ENCODE measurements around the gene ATP5PB.

Gene ATP5PB

DNA sequence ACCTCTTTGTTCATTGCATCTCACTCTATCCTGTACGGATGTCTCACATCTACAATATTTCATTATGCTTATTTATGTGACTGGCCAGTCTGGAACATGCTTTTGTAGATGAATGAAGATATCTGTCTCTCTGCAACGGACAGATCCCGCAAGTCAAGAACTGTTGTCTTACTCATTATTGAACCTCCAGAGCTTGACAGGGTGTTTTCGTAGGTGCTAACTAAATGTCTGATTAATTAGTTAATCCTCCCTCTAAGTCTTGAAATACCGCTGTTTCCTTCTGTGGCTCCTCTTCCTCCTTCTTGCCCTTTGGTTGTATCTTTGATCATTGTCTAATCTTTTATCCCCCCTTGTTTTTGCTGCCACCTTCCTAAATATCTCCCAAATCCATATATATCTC, 21.3 kb downstream of the ATP5PB start:
- no peaks in the 10 kb centered on the region for H3F3A ChIP-seq (ENCODE audit: insufficient read depth, low read length)
- H3K36me3 ChIP-seq (ENCODE audit: insufficient read depth, low read length), result peaks cover 27% of the 10 kb centered on the region
- H4K20me1 ChIP-seq (ENCODE audit: insufficient read depth, low read length), result no peaks in the 10 kb centered on the region
- no peaks in the 10 kb centered on the region for H3K79me2 ChIP-seq (ENCODE audit: insufficient read depth, low read length)
- peak overlapping the region; percentile 67 for H2AFZ ChIP-seq (ENCODE audit: low read length)
- H3K9me2 ChIP-seq (ENCODE audit: low read depth, low read length), result no peaks in the 10 kb centered on the region
- TF ChIP-seq, protein P1, sequence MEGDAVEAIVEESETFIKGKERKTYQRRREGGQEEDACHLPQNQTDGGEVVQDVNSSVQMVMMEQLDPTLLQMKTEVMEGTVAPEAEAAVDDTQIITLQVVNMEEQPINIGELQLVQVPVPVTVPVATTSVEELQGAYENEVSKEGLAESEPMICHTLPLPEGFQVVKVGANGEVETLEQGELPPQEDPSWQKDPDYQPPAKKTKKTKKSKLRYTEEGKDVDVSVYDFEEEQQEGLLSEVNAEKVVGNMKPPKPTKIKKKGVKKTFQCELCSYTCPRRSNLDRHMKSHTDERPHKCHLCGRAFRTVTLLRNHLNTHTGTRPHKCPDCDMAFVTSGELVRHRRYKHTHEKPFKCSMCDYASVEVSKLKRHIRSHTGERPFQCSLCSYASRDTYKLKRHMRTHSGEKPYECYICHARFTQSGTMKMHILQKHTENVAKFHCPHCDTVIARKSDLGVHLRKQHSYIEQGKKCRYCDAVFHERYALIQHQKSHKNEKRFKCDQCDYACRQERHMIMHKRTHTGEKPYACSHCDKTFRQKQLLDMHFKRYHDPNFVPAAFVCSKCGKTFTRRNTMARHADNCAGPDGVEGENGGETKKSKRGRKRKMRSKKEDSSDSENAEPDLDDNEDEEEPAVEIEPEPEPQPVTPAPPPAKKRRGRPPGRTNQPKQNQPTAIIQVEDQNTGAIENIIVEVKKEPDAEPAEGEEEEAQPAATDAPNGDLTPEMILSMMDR (IDR thresholded peaks at IDR 0.05; ENCODE audit: low read length), result no peak
- TF ChIP-seq EZH2 (IDR thresholded peaks at IDR 0.05; ENCODE audit: borderline replicate concordance, low read length), result no peak
- H3K27me3 ChIP-seq (ENCODE audit: insufficient read depth, low read length), result no peaks in the 10 kb centered on the region
- peak overlapping the region; percentile 72 for H3K27ac ChIP-seq (ENCODE audit: low read depth, low read length, poor library complexity, severe bottlenecking)
- peak overlapping the region; percentile 26; the same call in 1 of the 2 replicates for H3K9ac ChIP-seq (ENCODE audit: low read length)
- no peaks in the 10 kb centered on the region for H3K9me3 ChIP-seq (ENCODE audit: low read length)
- H3K4me3 ChIP-seq (ENCODE audit: low read depth, low read length, poor library complexity, severe bottlenecking), result peak overlapping the region; percentile 31
- H3K4me1 ChIP-seq (ENCODE audit: insufficient read depth, low read length, severe bottlenecking), result peaks cover 23% of the 10 kb centered on the region
- peak overlapping the region; percentile 59 for H3K4me2 ChIP-seq (ENCODE audit: low read length)

GRCh38 chr1:111471012-111471411, 21.7 kb downstream of the ATP5PB start:
- Histone ChIP-seq H3K4me3 (ENCODE audit: low read depth, low read length, poor library complexity, severe bottlenecking) (peak overlapping the region; percentile 31), H4K20me1 (ENCODE audit: insufficient read depth, low read length) (no peaks in the 10 kb centered on the region), H3K9ac (ENCODE audit: low read length) (peak overlapping the region; percentile 26; the same call in 1 of the 2 replicates), H3K36me3 (ENCODE audit: insufficient read depth, low read length) (peaks cover 26% of the 10 kb centered on the region), H3K27me3 (ENCODE audit: insufficient read depth, low read length) (no peaks in the 10 kb centered on the region), H3K27ac (ENCODE audit: low read depth, low read length, poor library complexity, severe bottlenecking) (peak overlapping the region; percentile 72), H3K9me2 (ENCODE audit: low read depth, low read length) (no peaks in the 10 kb centered on the region), H3K79me2 (ENCODE audit: insufficient read depth, low read length) (no peaks in the 10 kb centered on the region), H3K4me2 (ENCODE audit: low read length) (peak overlapping the region; percentile 59), H3F3A (ENCODE audit: insufficient read depth, low read length) (no peaks in the 10 kb centered on the region), H2AFZ (ENCODE audit: low read length) (peak overlapping the region; percentile 67), H3K9me3 (ENCODE audit: low read length) (no peaks in the 10 kb centered on the region), H3K4me1 (ENCODE audit: insufficient read depth, low read length, severe bottlenecking) (peaks cover 25% of the 10 kb centered on the region)
- TF ChIP-seq EZH2 (IDR thresholded peaks at IDR 0.05; ENCODE audit: borderline replicate concordance, low read length), result no peak
- TF ChIP-seq, protein P1 (IDR thresholded peaks at IDR 0.05; ENCODE audit: low read length), result no peak

- Histone ChIP-seq H3K4me2 (ENCODE audit: low read length) (peak overlapping the region; percentile 59), H3K9ac (ENCODE audit: low read length) (peak overlapping the region; percentile 2; the same call in 1 of the 2 replicates), H3K27me3 (ENCODE audit: insufficient read depth, low read length) (no peaks in the 10 kb centered on the region), H3K36me3 (ENCODE audit: insufficient read depth, low read length) (peaks cover 26% of the 10 kb centered on the region), H3F3A (ENCODE audit: insufficient read depth, low read length) (no peaks in the 10 kb centered on the region), H3K9me3 (ENCODE audit: low read length) (no peaks in the 10 kb centered on the region), H3K4me3 (ENCODE audit: low read depth, low read length, poor library complexity, severe bottlenecking) (no peak overlapping the region), H3K79me2 (ENCODE audit: insufficient read depth, low read length) (no peaks in the 10 kb centered on the region), H4K20me1 (ENCODE audit: insufficient read depth, low read length) (no peaks in the 10 kb centered on the region), H2AFZ (ENCODE audit: low read length) (no peak overlapping the region), H3K4me1 (ENCODE audit: insufficient read depth, low read length, severe bottlenecking) (peaks cover 31% of the 10 kb centered on the region), H3K27ac (ENCODE audit: low read depth, low read length, poor library complexity, severe bottlenecking) (peak overlapping the region; percentile 72), H3K9me2 (ENCODE audit: low read depth, low read length) (no peaks in the 10 kb centered on the region)
- no peak for TF ChIP-seq EZH2 (IDR thresholded peaks at IDR 0.05; ENCODE audit: borderline replicate concordance, low read length)
- TF ChIP-seq, protein P1 (IDR thresholded peaks at IDR 0.05; ENCODE audit: low read length), result no peak
Observed at GRCh38 chr1:111471538-111471937, 22.3 kb downstream of the ATP5PB start.
